Measurements from ENCODE around the gene ADAP1.

ADAP1 gene

GRCh38 chr7:853366-854117, 100.9 kb downstream of the ADAP1 start (continued):
- TF ChIP-seq ZNF19 (tag by site-specific recombination; IDR thresholded peaks at IDR 0.05; ENCODE audit: low read depth), result no peak

GRCh38 chr7:851204-851603, 103.3 kb downstream of the ADAP1 start:
- no peak for TF ChIP-seq ZNF785 (tag by site-specific recombination; IDR thresholded peaks at IDR 0.05)
- no peak for TF ChIP-seq ZNF133 (tag by site-specific recombination; IDR thresholded peaks at IDR 0.05)
- no peak for TF ChIP-seq ZNF521 (tag by site-specific recombination; IDR thresholded peaks at IDR 0.05)
- Histone ChIP-seq H3K4me1 (ENCODE audit: control insufficient read depth, insufficient read depth, low read length) (no peaks in the 10 kb centered on the region), H3K9me3 (ENCODE audit: control insufficient read depth, insufficient read depth, low read depth, low read length) (no peaks in the 10 kb centered on the region), H3K36me3 (ENCODE audit: control insufficient read depth in 2 of 2, insufficient read depth in 1 of 2, low read length in 2 of 2) (peaks cover 6 to 62% of the 10 kb centered on the region in 2 experiments), H3K4me3 (ENCODE audit: low read depth, low read length) (no peak overlapping the region), H3K27ac (ENCODE audit: extremely low read depth, low read depth, low read length) (no peak overlapping the region)
- ChIA-PET CTCF (no interaction called here), POLR2A (no interaction called here)

DNA sequence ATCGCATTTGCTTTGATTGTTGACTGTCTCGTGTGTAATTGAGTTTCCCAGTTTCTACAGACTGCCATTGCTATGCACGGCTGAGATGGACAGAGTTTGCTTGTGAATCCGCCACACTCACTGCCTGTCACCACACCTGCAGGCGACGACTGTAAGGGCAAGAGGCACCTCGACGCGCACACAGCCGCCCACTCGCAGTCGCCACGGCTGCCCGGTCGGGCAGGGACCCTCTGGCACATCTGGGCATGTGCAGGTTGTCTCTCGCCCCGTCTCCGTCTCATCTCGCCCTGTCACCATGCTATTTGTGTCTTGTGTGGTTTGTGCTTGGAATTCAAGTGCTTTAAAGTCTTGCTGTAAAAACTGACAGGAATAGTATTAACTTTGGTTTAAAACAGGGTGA, 104.7 kb downstream of the ADAP1 start:
- POLR2A ChIA-PET, result no interaction called here
- Histone ChIP-seq H3K27ac (ENCODE audit: extremely low read depth, low read depth, low read length) (no peak overlapping the region), H3K9me3 (ENCODE audit: control insufficient read depth, insufficient read depth, low read depth, low read length) (no peaks in the 10 kb centered on the region), H3K4me3 (ENCODE audit: low read depth, low read length) (no peak overlapping the region), H3K36me3 (ENCODE audit: control insufficient read depth in 2 of 2, insufficient read depth in 1 of 2, low read length in 2 of 2) (peaks cover 6 to 54% of the 10 kb centered on the region in 2 experiments), H3K4me1 (ENCODE audit: control insufficient read depth, insufficient read depth, low read length) (no peaks in the 10 kb centered on the region)
- TF ChIP-seq ZSCAN4 (tag by site-specific recombination; IDR thresholded peaks at IDR 0.05), result no peak
- TF ChIP-seq KLF8 (tag by site-specific recombination; IDR thresholded peaks at IDR 0.05), result no peak
- TF ChIP-seq, protein P1, sequence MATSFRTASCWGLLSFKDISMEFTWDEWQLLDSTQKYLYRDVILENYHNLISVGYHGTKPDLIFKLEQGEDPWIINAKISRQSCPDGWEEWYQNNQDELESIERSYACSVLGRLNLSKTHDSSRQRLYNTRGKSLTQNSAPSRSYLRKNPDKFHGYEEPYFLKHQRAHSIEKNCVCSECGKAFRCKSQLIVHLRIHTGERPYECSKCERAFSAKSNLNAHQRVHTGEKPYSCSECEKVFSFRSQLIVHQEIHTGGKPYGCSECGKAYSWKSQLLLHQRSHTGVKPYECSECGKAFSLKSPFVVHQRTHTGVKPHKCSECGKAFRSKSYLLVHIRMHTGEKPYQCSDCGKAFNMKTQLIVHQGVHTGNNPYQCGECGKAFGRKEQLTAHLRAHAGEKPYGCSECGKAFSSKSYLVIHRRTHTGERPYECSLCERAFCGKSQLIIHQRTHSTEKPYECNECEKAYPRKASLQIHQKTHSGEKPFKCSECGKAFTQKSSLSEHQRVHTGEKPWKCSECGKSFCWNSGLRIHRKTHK (tag by site-specific recombination; IDR thresholded peaks at IDR 0.05), result no peak
- no peak for TF ChIP-seq ZNF211 (tag by site-specific recombination; IDR thresholded peaks at IDR 0.05; ENCODE audit: low read depth)
- no peak for TF ChIP-seq ZNF514 (tag by site-specific recombination; IDR thresholded peaks at IDR 0.05)
- no peak for TF ChIP-seq ZNF76 (tag by site-specific recombination; IDR thresholded peaks at IDR 0.05; ENCODE audit: borderline replicate concordance, low read depth)
- CTCF ChIA-PET, result interaction anchor here (1.5 to 2.1 kb wide), 2 partner anchors 13 to 23 kb away, joined by 5 read pairs; no protein-coding TSS in a partner anchor

DNA sequence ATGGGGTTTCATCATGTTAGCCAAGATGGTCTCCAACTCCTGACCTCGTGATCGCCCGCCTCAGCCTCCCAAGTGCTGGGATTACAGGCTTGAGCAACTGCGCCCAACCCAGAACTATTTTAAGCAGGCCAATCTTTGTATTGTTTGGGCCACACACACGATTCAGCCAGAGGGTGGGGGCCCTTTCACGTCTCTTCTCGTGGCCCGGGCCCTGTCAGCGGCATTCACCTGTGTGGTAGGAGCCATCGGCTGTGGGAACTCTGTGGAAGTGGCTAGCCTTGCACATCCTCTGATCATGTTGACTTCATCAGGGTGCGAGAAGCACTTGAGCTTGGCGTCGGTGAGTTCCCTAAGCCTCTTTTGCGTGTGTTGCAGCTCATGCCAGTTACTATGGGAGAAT, 105.3 kb downstream of the ADAP1 start:
- ChIA-PET CTCF (interaction anchor here (0.8 to 2.1 kb wide), 3 partner anchors 12 to 26 kb away, joined by 5 read pairs; no protein-coding TSS in a partner anchor), POLR2A (no interaction called here)
- no peak overlapping the region for H3K27ac ChIP-seq (ENCODE audit: extremely low read depth, low read depth, low read length)
- H3K4me3 ChIP-seq (ENCODE audit: low read depth, low read length), result no peak overlapping the region
- H3K4me1 ChIP-seq (ENCODE audit: control insufficient read depth, insufficient read depth, low read length), result no peaks in the 10 kb centered on the region
- H3K9me3 ChIP-seq (ENCODE audit: control insufficient read depth, insufficient read depth, low read depth, low read length), result no peaks in the 10 kb centered on the region
- peaks cover 6 to 55% of the 10 kb centered on the region in 2 experiments for H3K36me3 ChIP-seq (ENCODE audit: control insufficient read depth in 2 of 2, insufficient read depth in 1 of 2, low read length in 2 of 2)
- TF ChIP-seq, protein P2, sequence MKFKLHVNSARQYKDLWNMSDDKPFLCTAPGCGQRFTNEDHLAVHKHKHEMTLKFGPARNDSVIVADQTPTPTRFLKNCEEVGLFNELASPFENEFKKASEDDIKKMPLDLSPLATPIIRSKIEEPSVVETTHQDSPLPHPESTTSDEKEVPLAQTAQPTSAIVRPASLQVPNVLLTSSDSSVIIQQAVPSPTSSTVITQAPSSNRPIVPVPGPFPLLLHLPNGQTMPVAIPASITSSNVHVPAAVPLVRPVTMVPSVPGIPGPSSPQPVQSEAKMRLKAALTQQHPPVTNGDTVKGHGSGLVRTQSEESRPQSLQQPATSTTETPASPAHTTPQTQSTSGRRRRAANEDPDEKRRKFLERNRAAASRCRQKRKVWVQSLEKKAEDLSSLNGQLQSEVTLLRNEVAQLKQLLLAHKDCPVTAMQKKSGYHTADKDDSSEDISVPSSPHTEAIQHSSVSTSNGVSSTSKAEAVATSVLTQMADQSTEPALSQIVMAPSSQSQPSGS (tag by site-specific recombination; IDR thresholded peaks at IDR 0.05; ENCODE audit: low read depth), result no peak
- TF ChIP-seq BCL11B (tag by site-specific recombination; IDR thresholded peaks at IDR 0.05; ENCODE audit: low read depth), result no peak
- no peak for TF ChIP-seq ZNF404 (tag by site-specific recombination; IDR thresholded peaks at IDR 0.05)
- no peak for TF ChIP-seq OVOL3 (tag by site-specific recombination; IDR thresholded peaks at IDR 0.05)
- TF ChIP-seq ZNF138 (tag by site-specific recombination; IDR thresholded peaks at IDR 0.05; ENCODE audit: borderline replicate concordance), result no peak
- TF ChIP-seq, protein P3, sequence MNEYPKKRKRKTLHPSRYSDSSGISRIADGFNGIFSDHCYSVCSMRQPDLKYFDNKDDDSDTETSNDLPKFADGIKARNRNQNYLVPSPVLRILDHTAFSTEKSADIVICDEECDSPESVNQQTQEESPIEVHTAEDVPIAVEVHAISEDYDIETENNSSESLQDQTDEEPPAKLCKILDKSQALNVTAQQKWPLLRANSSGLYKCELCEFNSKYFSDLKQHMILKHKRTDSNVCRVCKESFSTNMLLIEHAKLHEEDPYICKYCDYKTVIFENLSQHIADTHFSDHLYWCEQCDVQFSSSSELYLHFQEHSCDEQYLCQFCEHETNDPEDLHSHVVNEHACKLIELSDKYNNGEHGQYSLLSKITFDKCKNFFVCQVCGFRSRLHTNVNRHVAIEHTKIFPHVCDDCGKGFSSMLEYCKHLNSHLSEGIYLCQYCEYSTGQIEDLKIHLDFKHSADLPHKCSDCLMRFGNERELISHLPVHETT (tag by site-specific recombination; IDR thresholded peaks at IDR 0.05), result no peak
- no peak for TF ChIP-seq ZNF214 (tag by site-specific recombination; IDR thresholded peaks at IDR 0.05; ENCODE audit: borderline replicate concordance)
- TF ChIP-seq ZNF350 (tag by site-specific recombination; IDR thresholded peaks at IDR 0.05), result no peak
- TF ChIP-seq ZNF24 (tag by site-specific recombination; IDR thresholded peaks at IDR 0.05), result no peak
- no peak for TF ChIP-seq ZNF530 (tag by site-specific recombination; IDR thresholded peaks at IDR 0.05; ENCODE audit: low read depth)
- no peak for TF ChIP-seq PRDM6 (tag by site-specific recombination; IDR thresholded peaks at IDR 0.05)
- no peak for TF ChIP-seq ZBTB17 (tag by site-specific recombination; IDR thresholded peaks at IDR 0.05)
- no peak for TF ChIP-seq ZNF529 (tag by site-specific recombination; IDR thresholded peaks at IDR 0.05; ENCODE audit: insufficient replicate concordance)
